ENCODE data around the gene DGKZ.
A peak's percentile ranks its signal among the peaks of the same experiment; 100 is the strongest.
"Not testable (repeated sequence)": the region's sequence is repeated elsewhere in the genome, so short reads cannot be mapped to it uniquely, and the experiment has no call there.

DGKZ gene

GRCh38 chr11:46346886-46347636 lies at the start of gene DGKZ:
DGKZ (plus strand) TSS chr11:46347463; CDS start chr11:46347660, 197 bp downstream.
- DNase-seq, result peak; percentile 89

- no peak for DNase-seq
These were observed 48.4 kb upstream of the DGKZ start for GRCh38 chr11:46298699-46299433.

- no peak for DNase-seq
These were observed 47.8 kb upstream of the DGKZ start for GRCh38 chr11:46299451-46299961.

GRCh38 chr11:46300270-46300669 lies 47.0 kb upstream of the DGKZ start:
- no peak for DNase-seq

GRCh38 chr11:46302866-46303265 lies 44.4 kb upstream of the DGKZ start:
- DNase-seq, result no peak

- DNase-seq, result not testable (repeated sequence)
These were observed 43.2 kb upstream of the DGKZ start for GRCh38 chr11:46304036-46304435.

- DNase-seq, result no peak
These were observed 42.6 kb upstream of the DGKZ start for GRCh38 chr11:46304605-46305179.

GRCh38 chr11:46305295-46305694 lies 42.0 kb upstream of the DGKZ start:
- DNase-seq, result no peak

- DNase-seq, result no peak
These were observed 40.9 kb upstream of the DGKZ start for GRCh38 chr11:46306296-46306853.

GRCh38 chr11:46307369-46307768 lies 39.9 kb upstream of the DGKZ start:
- DNase-seq, result no peak

- no peak for DNase-seq
These were observed 39.4 kb upstream of the DGKZ start for GRCh38 chr11:46307785-46308341.

GRCh38 chr11:46308631-46309419 lies 38.4 kb upstream of the DGKZ start:
- DNase-seq, result peak; percentile 82

GRCh38 chr11:46309814-46310259 lies 37.4 kb upstream of the DGKZ start:
- no peak for DNase-seq

- DNase-seq, result peak; percentile 91
These were observed 32.1 kb upstream of the DGKZ start for GRCh38 chr11:46315033-46315738.

GRCh38 chr11:46315783-46316563 lies 31.3 kb upstream of the DGKZ start:
- no peak for DNase-seq

- no peak for DNase-seq
These were observed 28.2 kb upstream of the DGKZ start for GRCh38 chr11:46319074-46319453.

- no peak for DNase-seq
These were observed 25.5 kb upstream of the DGKZ start for GRCh38 chr11:46321757-46322156.

GRCh38 chr11:46322759-46323158 lies 24.5 kb upstream of the DGKZ start:
- peak; percentile 54 for DNase-seq

GRCh38 chr11:46326813-46327416 lies 20.3 kb upstream of the DGKZ start:
- DNase-seq, result no peak

GRCh38 chr11:46327829-46328228 lies 19.4 kb upstream of the DGKZ start:
- no peak for DNase-seq

All from stimulated activated CD8-positive, alpha-beta memory T cell treated with anti-CD3 and anti-CD28 coated beads, Interleukin-4, amount 100 ng/mL, for 48 hours (primary cell).